PC-9 (cell line): ENCODE measurements around the gene SNCAIP. TPM values are rescaled to one million over a fixed set of nuclear protein-coding genes. Genes with fewer than 3 reads are reported as not detected.

Experiments
- BruUV-seq: library from RNA; stranded (reverse); fragments of 400-500 nt; replicated peaks from 2 replicates; lab custom pipeline; 2021; lab: Mats Ljungman, UMichigan
- CTCF ChIA-PET: fragments of 300-600 bp; sonication (Branson Sonifier 250); formaldehyde crosslinking; loops from one replicate; lab custom pipeline; 2022; ENCODE audit warnings: antibody characterized with exemption; lab: Charles Lee
- POLR2A ChIA-PET: fragments of 300-600 bp; sonication (Branson Sonifier 250); formaldehyde crosslinking; loops from one replicate; lab custom pipeline; 2022; ENCODE audit warnings: antibody characterized with exemption; ENCODE audit not compliant: unreplicated experiment; lab: Charles Lee
- DNase-seq, 2 experiments: peaks; one replicate each; pipeline versions ENCODE4 v3.0.0 to v3.0.0-alpha.2; 2015 to 2022; ENCODE audit warnings: mixed read lengths in 1 of 2
- H2AFZ ChIP-seq: fragments of 200-600 bp; sonication (generic); 2 replicates; pipeline ENCODE4 v1.8.1; 2017; ENCODE audit warnings: antibody characterized with exemption
- H3F3A ChIP-seq: fragments of 200-600 bp; sonication (generic); 2 replicates; pipeline ENCODE4 v1.8.1; 2017; ENCODE audit warnings: antibody characterized with exemption, mild to moderate bottlenecking, low read depth; ENCODE audit not compliant: insufficient read depth
- H3K27ac ChIP-seq: fragments of 200-600 bp; sonication (generic); 2 replicates; pipeline ENCODE4 v1.6.1; 2016; ENCODE audit warnings: mixed run types
- H3K27me3 ChIP-seq: fragments of 200-600 bp; sonication (generic); 2 replicates; pipeline ENCODE4 v1.6.1; 2016; ENCODE audit warnings: low read depth, mixed run types; ENCODE audit not compliant: insufficient read depth
- H3K36me3 ChIP-seq: fragments of 200-600 bp; sonication (generic); 2 replicates; pipeline ENCODE4 v1.6.1; 2016; ENCODE audit warnings: low read depth, mixed run types
- H3K4me1 ChIP-seq: fragments of 200-600 bp; sonication (generic); replicated peaks from 2 replicates; pipeline ENCODE4 v1.6.1; 2016; ENCODE audit warnings: mixed run types; ENCODE audit not compliant: insufficient read depth
- H3K4me2 ChIP-seq: fragments of 200-600 bp; sonication (generic); 2 replicates; pipeline ENCODE4 v1.6.1; 2017; ENCODE audit warnings: mixed run types
- H3K4me3 ChIP-seq: fragments of 200-600 bp; sonication (generic); 2 replicates; pipeline ENCODE4 v1.6.1; 2016; ENCODE audit warnings: mixed run types
- H3K79me2 ChIP-seq: fragments of 200-600 bp; sonication (generic); 2 replicates; pipeline ENCODE4 v1.6.1; 2017; ENCODE audit warnings: low read depth, mixed run types
- H3K9me2 ChIP-seq: fragments of 200-600 bp; sonication (generic); 2 replicates; pipeline ENCODE4 v1.8.1; 2017; ENCODE audit warnings: mild to moderate bottlenecking; ENCODE audit not compliant: insufficient read depth
- H3K9me3 ChIP-seq: fragments of 200-600 bp; sonication (generic); 2 replicates; pipeline ENCODE4 v1.8.1; 2016; ENCODE audit warnings: low read depth; ENCODE audit not compliant: insufficient read depth
- H4K20me1 ChIP-seq: fragments of 200-600 bp; sonication (generic); 2 replicates; pipeline ENCODE4 v1.8.1; 2017; ENCODE audit not compliant: insufficient read depth
- CTCF ChIP-seq: fragments of 200-600 bp; sonication (generic); conservative IDR thresholded peaks from 2 replicates; pipeline ENCODE4 v1.6.1; 2017; ENCODE audit warnings: mixed run types, antibody characterized with exemption, mild to moderate bottlenecking, moderate library complexity
- EZH2 ChIP-seq: fragments of 200-600 bp; sonication (generic); IDR thresholded peaks from 2 replicates; pipeline ENCODE4 v1.8.0; 2017; ENCODE audit warnings: antibody characterized with exemption, low read depth
- intact Hi-C: fragments of 100-400 bp; cut with micrococcal nuclease; formaldehyde crosslinking; loops from one replicate; pipeline ENCODE4 v1.10.0; 2022; ENCODE audit not compliant: unreplicated experiment
- total RNA-seq: library from RNA; stranded (reverse); gene quantifications from 2 replicates; pipeline ENCODE4 v1.2.3, GENCODE V29; 2021

Gene SNCAIP
- total RNA-seq, 1 experiment from 2014 or later = not detected

- H3K9me2 ChIP-seq = no peaks in the 10 kb centered on the region
- intact Hi-C loops = no loop called here
- TF ChIP-seq EZH2 (no peak), CTCF (no peak)
- BruUV-seq = no TSS peak
- H3K4me3 ChIP-seq = no peak overlapping the region
- ChIA-PET CTCF (no interaction called here), POLR2A (no interaction called here)
- H4K20me1 ChIP-seq = no peaks in the 10 kb centered on the region
- no peaks in the 10 kb centered on the region for H3K9me3 ChIP-seq
- no peaks in the 10 kb centered on the region for H3K4me1 ChIP-seq
- H3K36me3 ChIP-seq = no peaks in the 10 kb centered on the region
- H2AFZ ChIP-seq = no peak overlapping the region
- H3K27ac ChIP-seq = no peak overlapping the region
- no peaks in the 10 kb centered on the region for H3K79me2 ChIP-seq
- no peak overlapping the region for H3K4me2 ChIP-seq
- no peaks in the 10 kb centered on the region for H3F3A ChIP-seq
- DNase-seq = no peak
- H3K27me3 ChIP-seq = no peaks in the 10 kb centered on the region
Observed at GRCh38 chr5:122390694-122391093, 78.7 kb downstream of the SNCAIP start.

GRCh38 chr5:122391621-122392020 is 79.6 kb downstream of the SNCAIP start:
- no peak for DNase-seq
- Histone ChIP-seq H3K27ac (no peak overlapping the region), H3K27me3 (no peaks in the 10 kb centered on the region), H3F3A (no peaks in the 10 kb centered on the region), H3K9me3 (no peaks in the 10 kb centered on the region), H3K4me3 (no peak overlapping the region), H4K20me1 (no peaks in the 10 kb centered on the region), H3K9me2 (no peaks in the 10 kb centered on the region), H3K4me2 (no peak overlapping the region), H3K36me3 (no peaks in the 10 kb centered on the region), H2AFZ (no peak overlapping the region), H3K4me1 (no peaks in the 10 kb centered on the region), H3K79me2 (no peaks in the 10 kb centered on the region)
- TF ChIP-seq EZH2 (no peak), CTCF (no peak)
- CTCF ChIA-PET = no interaction called here
- POLR2A ChIA-PET = no interaction called here
- BruUV-seq = no TSS peak
- intact Hi-C loops = no loop called here

GRCh38 chr5:122392224-122392623 is 80.2 kb downstream of the SNCAIP start:
- Histone ChIP-seq H4K20me1 (no peaks in the 10 kb centered on the region), H3K27me3 (no peaks in the 10 kb centered on the region), H3K4me1 (no peaks in the 10 kb centered on the region), H3K36me3 (no peaks in the 10 kb centered on the region), H3K79me2 (no peaks in the 10 kb centered on the region), H3K27ac (no peak overlapping the region), H3F3A (no peaks in the 10 kb centered on the region), H3K9me2 (no peaks in the 10 kb centered on the region), H3K9me3 (no peaks in the 10 kb centered on the region), H3K4me2 (no peak overlapping the region), H2AFZ (no peak overlapping the region), H3K4me3 (no peak overlapping the region)
- TF ChIP-seq EZH2 (no peak), CTCF (no peak)
- no TSS peak for BruUV-seq
- CTCF ChIA-PET = no interaction called here
- POLR2A ChIA-PET = no interaction called here
- no peak for DNase-seq
- intact Hi-C loops = no loop called here
